Kidney epithelial cell (primary cell): Measurements from ENCODE around the gene HAPSTR1. TPM values are rescaled to one million over a fixed set of nuclear protein-coding genes. Genes with fewer than 3 reads are reported as not detected.

Experiments used
- DNase-seq: peaks from one replicate; pipeline ENCODE4 v3.0.0-alpha.2; 2010; ENCODE audit warnings: low read depth
- H3K27me3 ChIP-seq: 2 replicates; pipeline ENCODE4 v1.6.0; 2011; ENCODE audit warnings: low read length; ENCODE audit not compliant: control insufficient read depth, insufficient read depth
- H3K36me3 ChIP-seq: 2 replicates; pipeline ENCODE4 v1.5.1; 2011; ENCODE audit warnings: low read length; ENCODE audit not compliant: control insufficient read depth, insufficient read depth
- H3K4me3 ChIP-seq: 2 replicates; pipeline ENCODE4 v1.5.1; 2011; ENCODE audit warnings: low read depth, mild to moderate bottlenecking, control low read depth, low read length
- total RNA-seq: library from RNA; depleted of rRNA; stranded (reverse); fragments of >200 nt; gene quantifications from 2 replicates; pipeline ENCODE4 v1.2.3, GENCODE V29; 2015
- TF ChIP-seq, protein P1 (sequence below): IDR thresholded peaks from 2 replicates; pipeline ENCODE4 v1.5.1; 2011; ENCODE audit warnings: mild to moderate bottlenecking, moderate library complexity, low read length, control low read depth, inconsistent platforms; ENCODE audit not compliant: insufficient read depth, poor library complexity, severe bottlenecking

Gene HAPSTR1
- total RNA-seq, 1 donor from 2014 or later: 78.2 TPM

- no peaks in the 10 kb centered on the region for H3K27me3 ChIP-seq
- TF ChIP-seq, protein P1, sequence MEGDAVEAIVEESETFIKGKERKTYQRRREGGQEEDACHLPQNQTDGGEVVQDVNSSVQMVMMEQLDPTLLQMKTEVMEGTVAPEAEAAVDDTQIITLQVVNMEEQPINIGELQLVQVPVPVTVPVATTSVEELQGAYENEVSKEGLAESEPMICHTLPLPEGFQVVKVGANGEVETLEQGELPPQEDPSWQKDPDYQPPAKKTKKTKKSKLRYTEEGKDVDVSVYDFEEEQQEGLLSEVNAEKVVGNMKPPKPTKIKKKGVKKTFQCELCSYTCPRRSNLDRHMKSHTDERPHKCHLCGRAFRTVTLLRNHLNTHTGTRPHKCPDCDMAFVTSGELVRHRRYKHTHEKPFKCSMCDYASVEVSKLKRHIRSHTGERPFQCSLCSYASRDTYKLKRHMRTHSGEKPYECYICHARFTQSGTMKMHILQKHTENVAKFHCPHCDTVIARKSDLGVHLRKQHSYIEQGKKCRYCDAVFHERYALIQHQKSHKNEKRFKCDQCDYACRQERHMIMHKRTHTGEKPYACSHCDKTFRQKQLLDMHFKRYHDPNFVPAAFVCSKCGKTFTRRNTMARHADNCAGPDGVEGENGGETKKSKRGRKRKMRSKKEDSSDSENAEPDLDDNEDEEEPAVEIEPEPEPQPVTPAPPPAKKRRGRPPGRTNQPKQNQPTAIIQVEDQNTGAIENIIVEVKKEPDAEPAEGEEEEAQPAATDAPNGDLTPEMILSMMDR: no peak
- no peaks in the 10 kb centered on the region for H3K36me3 ChIP-seq
- peak; percentile 96 for DNase-seq
- no peak overlapping the region for H3K4me3 ChIP-seq
Measured at GRCh38 chr16:9047689-9048301, 43.6 kb upstream of the HAPSTR1 start.

DNA sequence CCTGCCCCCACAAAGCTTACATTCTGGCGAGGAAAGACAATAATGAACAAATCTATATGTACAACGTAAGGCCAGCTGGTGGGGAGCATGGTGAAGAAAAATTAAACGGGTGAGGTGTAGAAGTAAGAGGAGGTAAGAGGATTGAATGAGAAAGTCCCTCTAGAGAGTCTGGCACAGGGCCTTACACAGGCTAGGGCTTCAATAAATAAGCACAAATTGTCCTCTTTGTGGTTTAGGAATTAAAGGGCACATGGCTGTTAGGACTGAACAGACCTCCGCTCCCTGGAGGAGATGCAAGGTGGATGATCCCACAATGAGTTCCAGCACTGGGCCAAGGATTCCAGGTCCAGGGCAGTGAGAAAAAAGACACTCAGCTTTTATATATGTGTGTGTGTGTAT is 43.1 kb upstream of the HAPSTR1 start:
- TF ChIP-seq, protein P1: no peak
- DNase-seq: no peak
- no peaks in the 10 kb centered on the region for H3K36me3 ChIP-seq
- no peaks in the 10 kb centered on the region for H3K27me3 ChIP-seq
- H3K4me3 ChIP-seq: no peak overlapping the region

- no peaks in the 10 kb centered on the region for H3K27me3 ChIP-seq
- H3K36me3 ChIP-seq: no peaks in the 10 kb centered on the region
- DNase-seq: no peak
- H3K4me3 ChIP-seq: no peak overlapping the region
- TF ChIP-seq, protein P1: no peak
Measured at GRCh38 chr16:9049241-9049640, 42.2 kb upstream of the HAPSTR1 start.

GRCh38 chr16:9050102-9050830 is 41.2 kb upstream of the HAPSTR1 start:
- no peaks in the 10 kb centered on the region for H3K27me3 ChIP-seq
- TF ChIP-seq, protein P1: peak; percentile 54
- H3K4me3 ChIP-seq: no peak overlapping the region
- H3K36me3 ChIP-seq: no peaks in the 10 kb centered on the region
- no peak for DNase-seq

DNA sequence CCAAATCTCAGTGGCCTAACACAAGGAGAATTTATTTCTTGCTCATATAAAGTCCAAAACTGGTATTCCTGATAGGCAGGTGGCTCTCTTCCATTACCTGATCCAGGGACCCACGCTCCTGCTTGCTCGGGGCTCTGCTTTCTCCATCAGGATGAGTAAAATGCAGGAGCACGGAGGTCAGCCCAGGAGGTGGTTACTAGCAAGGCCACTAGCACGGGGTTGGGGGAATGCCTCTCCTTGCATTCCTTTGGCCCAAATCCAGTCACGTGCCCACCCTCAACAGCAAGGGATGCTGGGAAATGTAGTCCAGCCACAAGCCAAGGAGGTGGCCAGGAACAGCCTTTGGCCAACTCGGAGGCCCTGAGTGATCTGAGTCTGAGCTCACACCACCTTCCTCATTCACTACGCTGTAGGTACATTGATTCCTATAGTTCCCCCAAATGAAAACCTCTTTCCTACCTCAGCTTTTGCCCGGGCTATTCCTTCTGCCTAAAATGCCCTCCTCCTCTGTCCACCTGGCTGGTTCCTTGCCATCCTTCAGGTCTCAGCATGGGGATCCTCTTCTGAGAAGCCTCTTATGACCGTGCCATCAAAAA is 38.3 kb upstream of the HAPSTR1 start:
- TF ChIP-seq, protein P1: no peak
- no peak overlapping the region for H3K4me3 ChIP-seq
- DNase-seq: no peak
- H3K27me3 ChIP-seq: no peaks in the 10 kb centered on the region
- H3K36me3 ChIP-seq: no peaks in the 10 kb centered on the region
